ENCODE results near the gene ATP6V0C.

DNA sequence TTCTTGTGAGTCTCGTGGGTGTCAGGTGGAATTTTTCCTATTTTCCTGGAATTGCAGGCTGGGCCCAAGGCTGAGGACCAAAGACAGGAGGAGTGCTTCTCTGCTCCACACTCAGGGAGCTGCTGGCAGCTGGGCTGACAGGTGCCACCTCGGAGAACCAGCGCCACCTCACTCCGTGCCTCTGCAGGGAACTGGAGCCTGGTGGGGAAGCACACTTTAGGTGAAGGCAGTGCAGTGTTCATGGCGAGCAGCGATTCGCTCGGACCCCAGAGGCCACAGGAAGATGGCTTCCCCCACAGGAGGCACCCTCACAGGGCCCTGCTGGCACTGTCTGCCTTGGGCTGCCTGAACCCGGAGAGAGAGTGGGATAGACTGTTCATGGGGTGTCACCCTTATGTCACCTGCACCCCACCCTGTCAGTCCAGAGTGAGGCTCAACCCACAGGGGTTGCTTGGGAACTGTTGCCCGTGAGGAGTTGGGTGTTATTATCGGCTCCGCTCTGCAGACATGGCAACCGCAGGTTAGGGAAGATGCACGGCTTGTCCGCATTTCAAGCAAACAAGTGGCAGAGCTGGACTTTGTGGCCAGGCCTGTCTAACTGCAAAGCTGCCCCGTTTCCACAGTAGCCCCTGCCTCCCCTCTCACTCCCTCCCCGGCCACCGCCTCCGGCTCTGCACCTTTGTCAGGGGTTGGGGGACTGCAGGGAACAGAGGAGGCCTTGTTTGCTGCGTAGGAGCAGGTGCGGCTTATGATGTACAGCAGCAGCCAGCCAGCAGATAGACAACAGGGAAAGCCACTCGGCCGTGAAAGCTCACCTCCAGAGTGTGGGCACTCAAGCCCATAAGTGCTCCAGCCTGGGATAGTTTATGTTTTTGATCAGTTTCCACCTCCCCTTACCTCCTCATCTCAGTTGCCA, 23.3 kb upstream of the ATP6V0C start:
- TF ChIP-seq, protein P1, sequence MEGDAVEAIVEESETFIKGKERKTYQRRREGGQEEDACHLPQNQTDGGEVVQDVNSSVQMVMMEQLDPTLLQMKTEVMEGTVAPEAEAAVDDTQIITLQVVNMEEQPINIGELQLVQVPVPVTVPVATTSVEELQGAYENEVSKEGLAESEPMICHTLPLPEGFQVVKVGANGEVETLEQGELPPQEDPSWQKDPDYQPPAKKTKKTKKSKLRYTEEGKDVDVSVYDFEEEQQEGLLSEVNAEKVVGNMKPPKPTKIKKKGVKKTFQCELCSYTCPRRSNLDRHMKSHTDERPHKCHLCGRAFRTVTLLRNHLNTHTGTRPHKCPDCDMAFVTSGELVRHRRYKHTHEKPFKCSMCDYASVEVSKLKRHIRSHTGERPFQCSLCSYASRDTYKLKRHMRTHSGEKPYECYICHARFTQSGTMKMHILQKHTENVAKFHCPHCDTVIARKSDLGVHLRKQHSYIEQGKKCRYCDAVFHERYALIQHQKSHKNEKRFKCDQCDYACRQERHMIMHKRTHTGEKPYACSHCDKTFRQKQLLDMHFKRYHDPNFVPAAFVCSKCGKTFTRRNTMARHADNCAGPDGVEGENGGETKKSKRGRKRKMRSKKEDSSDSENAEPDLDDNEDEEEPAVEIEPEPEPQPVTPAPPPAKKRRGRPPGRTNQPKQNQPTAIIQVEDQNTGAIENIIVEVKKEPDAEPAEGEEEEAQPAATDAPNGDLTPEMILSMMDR (IDR thresholded peaks at IDR 0.05; ENCODE audit: poor library complexity) = no peak
- TF ChIP-seq EZH2 (IDR thresholded peaks at IDR 0.05; ENCODE audit: borderline replicate concordance) (no peak), EZH2phosphoT487 (IDR thresholded peaks at IDR 0.05; ENCODE audit: low read depth, severe bottlenecking, unreplicated experiment) (no peak)
